NCI-H82 treated with DMSO at 0.1 percent for 48 hours (cell line): ENCODE measurements around the gene KRTAP12-1.

Experiments used
- DNase-seq: peaks from one replicate; lab custom pipeline; 2025; ENCODE audit not compliant: unreplicated experiment; lab: John Stamatoyannopoulos, UW

Gene KRTAP12-1, protein sequence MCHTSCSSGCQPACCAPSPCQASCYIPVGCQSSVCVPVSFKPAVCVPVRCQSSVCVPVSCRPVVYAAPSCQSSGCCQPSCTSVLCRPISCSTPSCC

GRCh38 chr21:44681861-44682579, at the start of gene KRTAP12-1:
Gene KRTAP12-1, minus strand, starts transcription at chr21:44682163. Its CDS starts 40 bp downstream, at chr21:44682123.
- DNase-seq = no peak

DNA sequence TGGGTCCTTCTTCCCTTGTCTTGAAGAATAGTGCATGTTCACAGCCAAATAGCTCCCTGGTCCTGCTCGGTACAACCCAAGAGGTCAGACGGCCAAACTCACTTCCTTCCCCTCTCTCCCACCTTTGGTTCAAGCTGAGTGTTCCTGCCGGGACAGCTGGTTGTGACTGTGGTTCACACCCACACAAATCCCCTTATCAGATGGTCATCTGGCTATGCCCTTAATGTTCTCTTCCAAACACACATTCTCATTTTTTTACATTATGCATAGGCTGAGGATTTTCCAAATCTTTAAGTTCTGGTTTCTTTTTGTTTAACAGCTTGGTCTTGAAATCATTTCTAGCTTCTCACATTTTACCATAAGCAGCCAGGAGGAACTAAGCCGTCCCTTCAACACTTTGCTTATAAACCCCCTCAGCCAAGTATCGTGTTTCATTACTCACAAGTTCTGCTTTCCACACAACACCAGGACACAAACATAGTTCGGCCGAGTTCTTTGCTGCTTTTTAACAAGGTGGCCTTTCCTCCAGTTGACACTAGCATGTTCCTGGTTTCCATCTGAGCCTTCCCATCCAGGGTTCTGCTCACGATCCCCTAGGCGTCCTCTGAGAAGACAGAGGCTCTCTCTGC, 49.1 kb upstream of the KRTAP12-1 start:
- no peak for DNase-seq

DNA sequence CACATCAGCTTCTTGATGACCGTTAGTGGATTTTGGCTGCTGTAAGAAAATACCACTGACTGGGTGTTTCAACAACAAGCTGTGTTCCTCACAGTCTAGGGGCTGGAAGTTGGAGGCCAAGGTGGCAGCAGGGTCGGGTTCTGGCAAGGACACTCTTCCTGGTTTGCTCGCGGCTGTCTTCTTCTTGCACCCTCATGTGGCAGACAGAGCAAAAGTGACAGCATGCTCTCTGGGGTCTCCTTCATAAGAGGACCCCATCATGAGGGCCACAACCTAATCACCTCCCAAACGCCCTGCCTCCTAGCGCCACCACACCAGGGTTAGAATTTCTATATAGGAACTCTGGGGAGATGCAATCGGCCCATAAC, 48.0 kb upstream of the KRTAP12-1 start:
- no peak for DNase-seq

GRCh38 chr21:44729336-44730027, 47.5 kb upstream of the KRTAP12-1 start:
- DNase-seq = no peak

DNA sequence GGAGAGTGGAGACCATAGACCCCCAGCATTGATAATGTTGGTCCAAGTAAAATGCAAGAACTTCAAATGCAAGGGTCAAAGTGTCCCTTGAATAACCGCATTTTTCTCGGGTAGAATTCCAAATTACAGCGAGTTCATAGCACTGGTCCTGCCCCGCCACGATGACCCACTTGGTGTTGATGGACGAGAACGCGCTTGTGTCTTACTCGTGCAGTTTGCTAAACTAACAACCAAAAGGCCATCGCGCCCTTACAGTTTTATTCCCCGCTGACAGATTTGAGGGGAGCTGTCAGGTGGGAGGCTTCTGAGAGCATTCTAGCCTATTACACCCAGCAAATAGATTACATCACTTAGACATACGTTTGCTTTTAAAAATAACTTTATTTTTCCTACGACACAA, 46.8 kb upstream of the KRTAP12-1 start:
- no peak for DNase-seq

DNA sequence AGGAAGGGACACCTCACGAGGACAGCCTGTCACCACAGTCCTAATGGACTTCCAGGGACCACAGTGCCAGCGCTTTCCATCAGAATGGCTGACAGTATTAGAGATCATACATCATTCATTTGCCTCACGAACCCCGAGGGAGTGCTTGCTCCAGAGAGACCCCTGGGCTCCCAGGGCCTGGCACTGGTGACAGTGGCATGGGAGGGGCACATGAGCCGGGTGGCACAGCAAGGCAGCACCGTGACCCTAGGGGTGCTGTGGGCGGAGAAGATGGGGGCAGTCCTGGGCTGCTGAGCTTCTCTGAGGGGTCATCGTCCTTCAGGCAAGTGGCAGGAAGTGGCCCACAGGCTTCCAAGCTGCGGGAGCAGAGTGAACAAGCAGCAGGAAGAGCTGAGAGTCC, 45.8 kb upstream of the KRTAP12-1 start:
- no peak for DNase-seq

DNA sequence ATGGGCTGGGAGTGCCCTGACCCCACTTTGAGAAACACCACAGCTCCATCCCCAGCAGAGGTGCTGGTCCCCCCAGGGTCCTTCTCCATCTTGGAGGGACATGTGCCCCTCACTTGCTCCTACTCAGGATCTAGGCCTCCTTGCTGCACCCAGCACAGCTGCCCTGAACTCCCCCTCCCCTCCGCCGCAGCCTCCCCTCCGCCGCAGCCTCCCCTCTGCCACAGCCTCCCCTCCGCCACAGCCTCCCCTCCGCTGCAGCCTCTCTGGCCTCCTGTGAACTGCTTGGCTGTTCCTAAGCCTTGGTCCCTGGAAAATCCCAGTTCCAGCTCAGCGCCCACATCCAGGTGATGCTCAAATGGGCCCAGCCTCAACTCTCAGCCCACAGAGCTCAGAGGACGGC, 45.4 kb upstream of the KRTAP12-1 start:
- no peak for DNase-seq

DNA sequence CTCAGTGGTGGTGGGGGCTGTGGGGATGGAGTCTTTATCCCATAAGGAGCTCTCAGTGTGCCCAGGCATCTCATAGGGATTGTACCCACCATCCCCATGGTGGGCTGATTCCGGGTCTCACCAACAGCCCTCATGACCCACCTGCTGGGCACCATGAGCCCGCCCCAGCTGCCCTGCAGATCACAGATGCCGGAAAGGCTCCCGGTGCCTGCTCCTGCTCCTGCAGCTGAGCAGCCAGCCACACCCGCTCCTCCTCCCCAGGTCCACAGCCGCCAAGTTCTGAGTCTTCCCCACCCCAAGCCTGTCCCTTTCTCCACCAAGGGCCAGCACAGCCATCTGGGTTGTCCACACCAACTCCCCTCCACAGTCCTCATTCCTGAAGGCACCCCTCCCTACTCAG, 44.9 kb upstream of the KRTAP12-1 start:
- DNase-seq = no peak

DNA sequence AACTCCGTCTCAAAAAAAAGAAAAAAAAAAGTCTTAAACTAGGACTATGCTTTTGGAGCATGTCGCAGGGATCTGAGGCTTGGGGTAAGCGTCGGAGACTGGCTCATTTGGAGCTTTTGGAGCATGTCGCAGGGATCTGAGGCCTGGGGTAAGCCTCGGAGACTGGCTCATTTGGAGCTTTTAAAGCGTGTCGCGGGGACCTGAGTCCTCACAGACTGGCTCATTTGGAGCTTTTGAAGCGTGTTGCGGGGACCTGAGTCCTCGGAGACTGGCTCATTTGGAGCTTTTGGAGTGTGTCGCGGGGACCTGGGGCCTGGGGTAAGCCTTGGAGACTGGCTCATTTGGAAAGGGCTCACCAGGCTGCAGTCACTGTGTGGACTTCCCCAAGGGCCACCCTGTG, 43.0 kb upstream of the KRTAP12-1 start:
- DNase-seq = no peak

- no peak for DNase-seq
Observed at GRCh38 chr21:44724196-44724595, 42.2 kb upstream of the KRTAP12-1 start.

GRCh38 chr21:44723177-44724131, 41.5 kb upstream of the KRTAP12-1 start:
- no peak for DNase-seq

GRCh38 chr21:44722731-44723130, 40.8 kb upstream of the KRTAP12-1 start:
- DNase-seq = no peak

DNA sequence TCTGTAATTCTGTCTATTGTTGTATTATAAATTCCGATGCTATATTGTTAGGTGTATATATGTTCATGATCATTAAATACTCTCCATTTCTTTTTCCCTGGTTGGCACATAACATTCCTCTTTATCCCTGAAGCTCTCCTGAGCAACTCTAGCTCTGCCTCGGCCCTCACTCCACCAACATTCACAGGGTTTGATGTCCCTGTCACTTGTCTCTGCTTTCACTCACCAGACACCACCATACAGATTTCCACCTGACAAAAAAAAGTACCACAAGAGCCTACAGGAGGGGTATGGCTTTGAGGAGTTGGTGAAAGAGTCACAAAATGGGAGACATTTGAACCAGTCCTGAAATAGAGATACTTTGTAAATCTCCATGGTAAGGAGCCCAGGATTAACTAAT, 38.2 kb upstream of the KRTAP12-1 start:
- no peak for DNase-seq

- no peak for DNase-seq
Observed at GRCh38 chr21:44718571-44718970, 36.6 kb upstream of the KRTAP12-1 start.

DNA sequence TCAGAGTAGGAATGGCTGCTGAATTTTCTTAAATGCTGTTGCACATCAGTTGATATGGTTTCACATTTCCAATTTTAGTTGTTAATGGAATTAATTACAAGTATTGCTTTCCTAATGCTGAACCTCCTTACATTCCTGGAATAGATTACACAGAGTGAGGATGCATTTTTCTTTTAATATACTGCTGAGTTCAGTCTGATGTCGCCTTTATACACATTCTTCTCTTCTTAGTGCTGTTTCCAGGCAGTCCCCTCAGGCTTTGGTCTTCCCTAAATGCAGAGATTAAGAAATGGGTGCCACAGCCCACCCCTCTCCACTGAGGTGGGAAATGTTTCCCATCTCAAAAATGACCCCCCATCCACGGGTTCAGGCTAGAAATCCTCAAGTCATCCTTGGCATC, 36.1 kb upstream of the KRTAP12-1 start:
- DNase-seq = no peak

DNA sequence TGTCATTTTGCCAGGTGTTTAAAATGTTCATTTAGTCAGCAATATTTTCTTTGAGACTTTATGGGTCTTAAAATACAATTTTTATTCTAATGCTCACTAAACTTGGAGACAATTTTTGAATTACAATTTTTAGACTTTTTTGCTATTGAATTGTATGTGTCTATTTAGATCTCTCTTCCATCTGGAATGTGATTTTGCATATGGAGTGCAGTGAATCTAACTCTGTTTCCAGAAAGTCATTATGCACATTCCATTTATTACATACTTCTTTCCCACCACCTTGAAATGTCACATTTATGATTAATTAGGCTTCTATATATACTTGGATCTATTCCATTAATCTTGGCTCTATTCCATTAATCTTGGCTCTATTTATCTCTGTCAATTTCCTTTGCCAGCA, 35.0 kb upstream of the KRTAP12-1 start:
- DNase-seq = no peak

DNA sequence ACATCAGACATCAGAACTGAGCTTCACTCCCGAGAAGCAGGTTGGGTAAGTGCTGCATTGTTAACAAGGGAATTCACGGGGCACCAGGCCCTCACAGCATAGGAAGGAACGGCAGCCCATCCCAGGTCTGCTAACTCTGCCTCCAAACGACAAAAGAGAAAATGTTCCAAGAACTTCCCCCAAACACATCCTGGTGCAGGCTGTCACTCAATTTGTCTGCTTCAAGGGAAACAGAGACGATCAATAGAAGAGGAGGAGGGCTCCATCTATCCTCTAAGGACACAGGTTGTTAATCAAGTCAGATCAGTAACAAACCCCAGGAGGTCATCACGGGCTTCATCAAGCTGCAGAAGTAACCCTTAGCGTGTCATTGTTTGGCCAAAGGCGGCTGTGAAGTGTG, 32.9 kb upstream of the KRTAP12-1 start:
- DNase-seq = no peak

DNA sequence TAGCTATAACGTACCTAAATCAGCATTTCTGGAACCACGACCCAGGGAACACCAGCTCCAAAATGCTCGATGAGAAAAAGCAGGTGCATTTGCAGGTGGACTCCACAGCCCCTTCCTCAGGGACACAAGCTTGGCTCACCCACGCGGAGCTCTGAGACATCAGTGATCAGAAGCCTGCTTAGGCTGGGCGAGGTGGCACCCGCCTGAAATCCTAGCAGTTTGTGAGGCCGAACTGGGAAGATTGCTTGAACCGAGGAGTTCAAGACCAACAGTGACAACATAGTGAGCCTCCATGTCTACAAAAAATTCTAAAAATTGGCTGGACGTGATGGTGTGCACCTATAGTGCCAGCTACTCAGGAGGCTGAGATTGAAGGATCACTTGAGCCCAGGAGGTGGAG, 31.9 kb upstream of the KRTAP12-1 start:
- no peak for DNase-seq

DNA sequence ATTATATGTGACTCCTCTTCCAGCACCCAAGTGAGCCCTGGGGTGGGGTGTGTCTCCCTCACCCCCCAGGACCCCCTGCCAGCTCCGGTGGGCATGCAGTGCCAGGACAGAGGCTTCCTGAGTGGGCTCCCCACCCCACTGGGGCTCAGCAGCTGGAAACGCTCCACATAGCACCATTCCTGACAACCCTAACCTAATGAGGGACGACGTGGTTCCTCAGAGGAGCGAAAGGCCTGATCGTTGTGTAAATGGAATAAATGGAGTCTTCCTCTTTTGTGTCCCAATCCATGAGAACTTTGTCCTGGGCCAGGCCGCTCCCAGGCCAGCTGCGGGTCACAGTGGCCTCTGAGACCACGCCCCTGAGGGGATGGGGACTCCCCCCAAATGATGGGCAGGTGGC, 31.2 kb upstream of the KRTAP12-1 start:
- no peak for DNase-seq

DNA sequence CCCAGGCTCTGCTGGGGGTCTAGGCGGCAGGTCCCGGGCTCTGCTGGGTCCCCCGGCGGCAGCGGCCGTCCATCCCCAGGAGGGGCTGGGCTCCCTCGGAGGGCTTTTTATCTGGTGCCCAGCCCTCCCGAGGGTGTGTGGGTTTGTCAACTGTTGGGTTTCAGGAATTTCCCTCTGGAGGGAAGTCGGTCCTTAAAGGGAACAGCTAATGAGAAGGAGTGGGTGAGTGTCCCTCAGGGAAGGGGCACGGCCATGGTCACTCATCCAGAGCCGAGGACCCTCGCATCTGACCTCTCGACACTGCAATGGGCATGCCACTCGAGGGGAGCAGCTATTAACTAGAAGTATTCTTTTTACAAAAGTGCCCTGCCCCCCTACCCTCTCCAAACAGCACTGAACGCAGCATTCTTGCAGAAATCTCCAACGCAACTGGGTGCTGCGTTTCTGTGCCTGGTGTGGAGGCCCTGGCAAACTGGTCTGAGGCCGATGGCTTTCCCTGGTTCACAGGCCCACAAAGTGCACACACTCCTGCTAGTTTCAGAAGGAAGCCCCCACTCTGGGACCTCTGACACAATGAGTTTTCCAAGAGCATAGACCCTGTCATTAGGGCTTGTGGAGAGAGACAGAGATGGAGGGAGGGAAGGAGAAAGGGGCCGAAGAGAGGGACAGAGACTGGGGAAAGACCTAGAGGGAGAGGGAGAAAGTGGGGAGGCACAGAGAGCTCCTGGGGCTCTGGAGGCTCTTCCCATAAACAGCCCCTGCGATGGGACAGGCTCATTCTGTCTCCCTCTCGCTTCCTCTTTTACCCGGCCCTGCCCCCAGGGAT, 30.5 kb upstream of the KRTAP12-1 start:
- DNase-seq = no peak
